NCI-H524 (cell line): Measurements from ENCODE around the gene ZNF692.
"Not testable (repeated sequence)": the region's sequence is repeated elsewhere in the genome, so short reads cannot be mapped to it uniquely, and the experiment has no call there.

Experiments
- DNase-seq, 2 experiments: peaks; one replicate each; lab custom pipeline; 2025; lab: John Stamatoyannopoulos, UW

ZNF692 gene

GRCh38 chr1:248808876-248809275, 50.0 kb downstream of the ZNF692 start:
- DNase-seq: no peak

GRCh38 chr1:248807067-248807737, 51.7 kb downstream of the ZNF692 start:
- peak in 1 of 2 experiments; percentile 36 for DNase-seq

GRCh38 chr1:248805876-248806275, 53.0 kb downstream of the ZNF692 start:
- DNase-seq: no peak

- DNase-seq: no peak
These were observed 53.9 kb downstream of the ZNF692 start for GRCh38 chr1:248804771-248805681.

- not testable (repeated sequence) for DNase-seq
These were observed 55.4 kb downstream of the ZNF692 start for GRCh38 chr1:248803501-248803900.

- no peak for DNase-seq
These were observed 56.4 kb downstream of the ZNF692 start for GRCh38 chr1:248802454-248802853.

GRCh38 chr1:248800459-248800858, 58.4 kb downstream of the ZNF692 start:
- no peak for DNase-seq
